Activated CD8-positive, alpha-beta memory T cell treated with anti-CD3 and anti-CD28 coated beads, Interleukin-2, amount 10 ng/mL, durations not matched to agents 7 days and 5 days (primary cell): ENCODE measurements around the gene PIK3C2B. TPM values are rescaled to one million over a fixed set of nuclear protein-coding genes. Genes with fewer than 3 reads are reported as not detected.

Experiments
- ATAC-seq: fragments of 150-1000 bp; cut with Tn5 transposase; one replicate; pipeline ENCODE4 v1.10.0; 2021; ENCODE audit warnings: moderate library complexity
- CTCF ChIA-PET: fragments of 350-600 bp; sonication (Branson Sonifier 250); formaldehyde crosslinking; loops from one replicate; lab custom pipeline; 2021; ENCODE audit warnings: antibody characterized with exemption; lab: Charles Lee
- DNase-seq: peaks from one replicate; pipeline ENCODE4 v3.0.0-alpha.2; 2020
- H3K27ac Mint-ChIP-seq: one replicate; pipeline ENCODE4 v1.8.0; 2021; ENCODE audit warnings: mild to moderate bottlenecking, mixed read lengths
- H3K27me3 Mint-ChIP-seq: one replicate; pipeline ENCODE4 v1.8.0; 2021; ENCODE audit warnings: mixed read lengths
- H3K36me3 Mint-ChIP-seq: one replicate; pipeline ENCODE4 v1.8.0; 2021; ENCODE audit warnings: mild to moderate bottlenecking, mixed read lengths
- H3K4me1 Mint-ChIP-seq: one replicate; pipeline ENCODE4 v1.8.0; 2021; ENCODE audit warnings: mixed read lengths
- H3K4me3 Mint-ChIP-seq: one replicate; pipeline ENCODE4 v1.8.0; 2021; ENCODE audit warnings: mild to moderate bottlenecking, moderate library complexity, mixed read lengths
- H3K9me3 Mint-ChIP-seq: one replicate; pipeline ENCODE4 v1.8.0; 2022; ENCODE audit warnings: low read depth, mixed read lengths
- total RNA-seq, 2 experiments: library from RNA; stranded (reverse); gene quantifications; one replicate each; pipeline ENCODE4 v1.2.3, GENCODE V29; 2021

PIK3C2B gene
- total RNA-seq, 2 experiments from 2014 or later, result 21.6 to 26.0 TPM

DNA sequence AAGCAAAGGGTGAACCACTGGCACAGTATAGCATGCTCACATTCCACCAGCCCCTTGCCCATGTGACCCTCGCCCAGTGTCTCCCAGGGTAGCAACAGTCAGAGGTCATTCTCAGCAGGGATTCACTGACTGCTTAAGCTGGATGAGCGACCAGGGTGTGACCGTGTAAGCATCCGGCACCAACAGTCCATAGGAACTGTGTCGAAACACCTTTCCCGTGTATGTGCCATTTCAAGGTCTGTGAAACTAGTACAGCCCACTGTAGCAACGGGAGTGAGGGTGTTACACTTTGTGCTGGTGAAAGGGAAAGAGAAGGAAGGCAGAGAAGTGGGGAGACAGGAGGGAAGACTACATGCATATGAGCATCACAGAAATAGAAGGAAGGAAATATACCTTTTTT is 10.8 kb downstream of the PIK3C2B start:
- Mint-ChIP-seq H3K4me1 (peaks cover 22% of the 10 kb centered on the region), H3K27me3 (no peaks in the 10 kb centered on the region), H3K4me3 (no peak overlapping the region), H3K36me3 (peaks cover 3% of the 10 kb centered on the region), H3K9me3 (no peaks in the 10 kb centered on the region), H3K27ac (no peak overlapping the region)
- CTCF ChIA-PET, result no interaction called here
- DNase-seq (no peak), ATAC-seq (no peak)

DNA sequence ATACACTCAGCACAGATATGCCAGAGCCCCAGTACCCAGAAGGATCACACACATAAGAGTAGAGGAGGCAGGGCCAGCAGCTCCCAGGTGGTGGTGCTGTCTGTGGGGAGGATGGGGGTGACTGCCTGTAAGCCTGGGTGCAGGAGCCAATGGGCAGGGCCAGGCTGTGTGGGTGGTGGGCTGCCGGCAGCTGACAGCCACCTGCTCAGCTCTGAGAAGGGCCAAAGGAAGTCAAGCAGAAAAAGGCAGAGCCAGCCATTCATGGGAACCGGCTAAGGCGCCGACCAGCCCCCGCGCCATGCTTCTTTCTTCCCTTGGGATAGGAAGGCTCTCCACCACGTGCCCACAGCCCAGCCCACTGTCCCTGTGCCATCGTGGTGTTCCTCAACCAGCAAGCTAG is 14.1 kb downstream of the PIK3C2B start:
- no peak for DNase-seq
- H3K9me3 Mint-ChIP-seq, result no peaks in the 10 kb centered on the region
- H3K36me3 Mint-ChIP-seq, result no peaks in the 10 kb centered on the region
- H3K4me3 Mint-ChIP-seq, result no peak overlapping the region
- peaks cover 23% of the 10 kb centered on the region for H3K4me1 Mint-ChIP-seq
- ATAC-seq, result no peak
- no peaks in the 10 kb centered on the region for H3K27me3 Mint-ChIP-seq
- no peak overlapping the region for H3K27ac Mint-ChIP-seq
- CTCF ChIA-PET, result interaction anchor here (0.7 to 3.3 kb wide), 6 partner anchors 12 to 327 kb away, joined by 3 to 16 read pairs (median 4); no protein-coding TSS in a partner anchor

DNA sequence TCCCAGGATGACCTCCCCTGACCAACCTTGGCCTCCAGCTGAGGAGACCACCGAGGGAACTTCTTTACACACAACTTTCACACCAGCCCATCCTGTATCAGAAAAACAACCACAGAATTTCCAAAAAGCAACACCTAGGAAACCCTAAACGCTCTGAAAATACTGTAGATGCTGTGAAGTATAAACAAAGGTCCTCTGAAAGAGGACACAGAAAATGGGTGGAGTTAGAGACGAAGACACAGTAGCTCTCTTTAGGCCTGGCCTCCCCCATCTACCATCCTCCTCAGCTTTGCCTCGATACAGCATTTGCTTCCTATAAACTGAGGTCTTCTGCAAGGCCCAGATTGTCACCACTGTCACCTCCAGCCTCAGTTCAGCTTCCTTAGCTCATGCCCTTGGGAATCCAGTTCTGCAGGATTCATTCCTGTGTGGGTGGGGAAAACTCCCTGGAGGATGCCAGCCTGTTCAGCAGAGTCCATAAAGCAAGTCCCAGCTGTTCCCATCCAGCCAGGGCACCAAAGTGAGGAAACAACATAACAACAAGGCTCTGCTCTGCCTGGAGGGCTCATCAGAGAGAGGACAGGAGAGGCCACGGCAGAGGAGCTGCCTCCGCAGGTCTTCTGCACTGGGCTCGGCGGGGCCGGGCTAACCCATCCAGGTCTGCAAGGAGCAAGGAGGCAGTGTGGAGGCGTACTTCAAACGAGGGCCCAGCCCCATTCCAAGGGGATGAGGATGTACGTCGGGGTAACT is 15.0 kb downstream of the PIK3C2B start:
- Mint-ChIP-seq H3K4me3 (no peak overlapping the region), H3K4me1 (peaks cover 23% of the 10 kb centered on the region), H3K27me3 (no peaks in the 10 kb centered on the region), H3K36me3 (no peaks in the 10 kb centered on the region), H3K27ac (no peak overlapping the region), H3K9me3 (no peaks in the 10 kb centered on the region)
- DNase-seq, result no peak
- ATAC-seq, result no peak
- CTCF ChIA-PET, result interaction anchor here (0.8 to 3.3 kb wide), 9 partner anchors 9 to 328 kb away, joined by 4 to 16 read pairs (median 5); no protein-coding TSS in a partner anchor

- Mint-ChIP-seq H3K36me3 (no peaks in the 10 kb centered on the region), H3K9me3 (no peaks in the 10 kb centered on the region), H3K27ac (no peak overlapping the region), H3K27me3 (no peaks in the 10 kb centered on the region), H3K4me3 (no peak overlapping the region), H3K4me1 (peaks cover 23% of the 10 kb centered on the region)
- ATAC-seq (no peak), DNase-seq (no peak)
- CTCF ChIA-PET, result interaction anchor here (1.0 to 3.3 kb wide), 8 partner anchors 9 to 48 kb away, joined by 4 to 16 read pairs (median 4); no protein-coding TSS in a partner anchor
Measured at GRCh38 chr1:204478921-204479320, 15.7 kb downstream of the PIK3C2B start.

DNA sequence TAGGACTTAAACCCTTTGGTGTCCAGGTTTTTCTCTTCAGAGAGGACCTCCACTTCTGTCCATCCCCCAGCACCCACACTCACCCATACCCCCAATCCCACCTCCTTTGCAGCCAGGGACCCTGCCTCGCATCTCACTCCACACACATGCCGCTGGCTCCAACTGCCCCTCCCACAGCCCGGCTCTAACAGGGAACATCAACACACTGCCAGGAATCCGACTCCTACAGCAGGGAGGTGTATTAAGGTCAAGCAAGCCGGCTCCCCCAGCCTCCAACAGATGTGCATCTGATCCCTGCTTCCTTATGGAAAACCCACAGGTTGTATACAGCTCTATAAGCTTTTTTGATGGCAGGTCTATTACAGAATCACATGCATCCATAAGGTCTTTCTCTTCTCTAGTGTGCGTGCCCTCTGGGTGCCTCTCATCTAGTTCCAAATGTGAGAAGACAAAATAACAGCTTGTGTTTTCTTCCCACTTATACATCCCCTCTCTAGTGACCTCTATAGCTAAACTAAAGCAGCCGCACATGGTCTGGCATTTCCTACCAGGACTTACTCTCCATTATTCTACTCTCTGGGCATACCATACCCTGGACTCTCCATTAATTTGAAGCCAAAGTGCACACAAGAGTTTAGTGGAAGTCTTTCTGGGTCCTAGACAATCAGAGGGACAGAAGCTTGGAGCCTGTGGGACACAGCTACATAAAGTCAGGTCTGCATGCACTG is 16.3 kb downstream of the PIK3C2B start:
- Mint-ChIP-seq H3K4me1 (peaks cover 21% of the 10 kb centered on the region), H3K36me3 (no peaks in the 10 kb centered on the region), H3K27ac (no peak overlapping the region), H3K27me3 (no peaks in the 10 kb centered on the region), H3K9me3 (no peaks in the 10 kb centered on the region), H3K4me3 (no peak overlapping the region)
- CTCF ChIA-PET, result interaction anchor here (1.1 to 3.3 kb wide), 7 partner anchors 8 to 47 kb away, joined by 3 to 16 read pairs (median 5); no protein-coding TSS in a partner anchor
- ATAC-seq (no peak), DNase-seq (no peak)

GRCh38 chr1:204477036-204477740 is 17.4 kb downstream of the PIK3C2B start:
- no peak for DNase-seq
- ATAC-seq, result no peak
- no peak overlapping the region for H3K4me3 Mint-ChIP-seq
- no peaks in the 10 kb centered on the region for H3K27me3 Mint-ChIP-seq
- H3K36me3 Mint-ChIP-seq, result no peaks in the 10 kb centered on the region
- H3K4me1 Mint-ChIP-seq, result peaks cover 20% of the 10 kb centered on the region
- CTCF ChIA-PET, result interaction anchor here (0.9 to 3.3 kb wide), 5 partner anchors 11 to 45 kb away, joined by 3 to 16 read pairs (median 4); no protein-coding TSS in a partner anchor
- H3K9me3 Mint-ChIP-seq, result no peaks in the 10 kb centered on the region
- H3K27ac Mint-ChIP-seq, result peak overlapping the region; percentile 16

DNA sequence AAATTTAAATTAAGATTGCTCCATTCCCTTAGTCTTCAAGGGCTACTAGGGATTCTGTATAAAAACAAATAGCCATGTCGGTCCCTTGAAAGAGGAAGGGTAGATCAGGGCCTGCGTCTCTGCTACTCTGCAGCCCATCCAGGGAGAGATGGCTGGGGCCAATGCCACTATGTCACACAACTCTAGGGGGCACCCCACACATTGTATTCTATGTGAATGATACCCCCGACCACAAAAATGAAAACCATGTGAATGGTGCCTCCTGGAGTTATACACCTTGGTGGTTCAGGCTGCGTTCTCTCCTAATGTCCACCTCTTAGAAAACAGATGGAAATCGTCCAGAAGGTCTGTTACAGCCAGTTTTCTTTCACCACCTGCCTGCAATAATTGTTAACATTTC is 18.0 kb downstream of the PIK3C2B start:
- DNase-seq, result no peak
- CTCF ChIA-PET, result interaction anchor here (0.9 to 1.7 kb wide), 4 partner anchors 11 to 30 kb away, joined by 3 to 6 read pairs (median 3); no protein-coding TSS in a partner anchor
- Mint-ChIP-seq H3K27me3 (no peaks in the 10 kb centered on the region), H3K27ac (no peak overlapping the region), H3K36me3 (peaks cover 1% of the 10 kb centered on the region), H3K4me1 (peaks cover 20% of the 10 kb centered on the region), H3K9me3 (no peaks in the 10 kb centered on the region), H3K4me3 (no peak overlapping the region)
- ATAC-seq, result no peak

GRCh38 chr1:204475656-204476432 is 18.8 kb downstream of the PIK3C2B start:
- peaks cover 1% of the 10 kb centered on the region for H3K36me3 Mint-ChIP-seq
- H3K9me3 Mint-ChIP-seq, result no peaks in the 10 kb centered on the region
- no peak overlapping the region for H3K4me3 Mint-ChIP-seq
- ATAC-seq, result no peak
- CTCF ChIA-PET, result interaction anchor here (0.7 to 1.0 kb wide), 4 partner anchors 17 to 29 kb away, joined by 3 to 4 read pairs (median 4); partner anchors contain the start of gene PIK3C2B
- H3K27ac Mint-ChIP-seq, result no peak overlapping the region
- peaks cover 19% of the 10 kb centered on the region for H3K4me1 Mint-ChIP-seq
- no peak for DNase-seq
- no peaks in the 10 kb centered on the region for H3K27me3 Mint-ChIP-seq

GRCh38 chr1:204473400-204473965 is 21.1 kb downstream of the PIK3C2B start:
- H3K4me3 Mint-ChIP-seq, result no peak overlapping the region
- peaks cover 8% of the 10 kb centered on the region for H3K36me3 Mint-ChIP-seq
- CTCF ChIA-PET, result interaction anchor here (0.5 to 1.5 kb wide), 5 partner anchors 20 to 75 kb away, joined by 3 to 5 read pairs (median 4); partner anchors contain the start of gene PIK3C2B
- H3K27ac Mint-ChIP-seq, result no peak overlapping the region
- no peak for ATAC-seq
- H3K4me1 Mint-ChIP-seq, result peaks cover 5% of the 10 kb centered on the region
- DNase-seq, result no peak
- no peaks in the 10 kb centered on the region for H3K27me3 Mint-ChIP-seq
- H3K9me3 Mint-ChIP-seq, result no peaks in the 10 kb centered on the region

- peaks cover 9% of the 10 kb centered on the region for H3K36me3 Mint-ChIP-seq
- H3K4me3 Mint-ChIP-seq, result no peak overlapping the region
- no peak for DNase-seq
- H3K27ac Mint-ChIP-seq, result no peak overlapping the region
- H3K4me1 Mint-ChIP-seq, result peaks cover 4% of the 10 kb centered on the region
- no peaks in the 10 kb centered on the region for H3K27me3 Mint-ChIP-seq
- ATAC-seq, result no peak
- no peaks in the 10 kb centered on the region for H3K9me3 Mint-ChIP-seq
- CTCF ChIA-PET, result interaction anchor here (1.1 to 1.8 kb wide), 3 partner anchors 21 to 41 kb away, joined by 3 to 4 read pairs (median 4); partner anchors contain the start of gene PIK3C2B
Measured at GRCh38 chr1:204472660-204473059, 21.9 kb downstream of the PIK3C2B start.

DNA sequence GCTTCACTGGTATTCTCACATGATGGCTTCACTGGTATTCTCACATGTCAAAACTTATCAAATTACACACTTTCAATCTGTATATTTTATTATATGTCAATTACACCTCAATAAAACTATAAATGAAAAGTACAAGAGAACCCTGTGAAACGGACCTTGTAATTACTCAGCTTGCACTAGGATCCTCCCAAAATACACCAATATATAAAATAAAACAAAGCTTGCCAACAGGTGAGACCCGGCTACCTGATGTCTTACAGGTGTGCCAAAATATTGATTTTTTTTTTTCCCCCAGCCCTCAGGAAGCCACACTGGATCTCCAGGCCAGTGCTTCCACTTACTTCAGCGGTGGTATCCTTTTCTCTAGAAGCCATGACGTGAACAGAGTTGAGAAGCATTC is 22.9 kb downstream of the PIK3C2B start:
- no peaks in the 10 kb centered on the region for H3K4me1 Mint-ChIP-seq
- DNase-seq (no peak), ATAC-seq (no peak)
- H3K36me3 Mint-ChIP-seq, result peaks cover 9% of the 10 kb centered on the region
- H3K9me3 Mint-ChIP-seq, result no peaks in the 10 kb centered on the region
- H3K4me3 Mint-ChIP-seq, result no peak overlapping the region
- H3K27me3 Mint-ChIP-seq, result no peaks in the 10 kb centered on the region
- CTCF ChIA-PET, result interaction anchor here (1.1 to 1.8 kb wide), 2 partner anchors 26 to 40 kb away, joined by 3 to 4 read pairs; no protein-coding TSS in a partner anchor
- H3K27ac Mint-ChIP-seq, result no peak overlapping the region

- CTCF ChIA-PET, result interaction anchor here (0.8 to 1.3 kb wide), 3 partner anchors 10 to 71 kb away, joined by 3 to 4 read pairs (median 3); no protein-coding TSS in a partner anchor
- no peak overlapping the region for H3K27ac Mint-ChIP-seq
Measured at GRCh38 chr1:204469304-204469703, 25.3 kb downstream of the PIK3C2B start.

More at GRCh38 chr1:204469304-204469703, 25.3 kb downstream of the PIK3C2B start:
- no peak overlapping the region for H3K4me3 Mint-ChIP-seq
- DNase-seq, result no peak
- no peaks in the 10 kb centered on the region for H3K27me3 Mint-ChIP-seq
- peaks cover 12% of the 10 kb centered on the region for H3K36me3 Mint-ChIP-seq
- no peaks in the 10 kb centered on the region for H3K9me3 Mint-ChIP-seq
- H3K4me1 Mint-ChIP-seq, result peaks cover 14% of the 10 kb centered on the region
- no peak for ATAC-seq
